ENCODE data around the gene WDR86.
A peak's percentile ranks its signal among the peaks of the same experiment; 100 is the strongest.

WDR86 gene

DNA sequence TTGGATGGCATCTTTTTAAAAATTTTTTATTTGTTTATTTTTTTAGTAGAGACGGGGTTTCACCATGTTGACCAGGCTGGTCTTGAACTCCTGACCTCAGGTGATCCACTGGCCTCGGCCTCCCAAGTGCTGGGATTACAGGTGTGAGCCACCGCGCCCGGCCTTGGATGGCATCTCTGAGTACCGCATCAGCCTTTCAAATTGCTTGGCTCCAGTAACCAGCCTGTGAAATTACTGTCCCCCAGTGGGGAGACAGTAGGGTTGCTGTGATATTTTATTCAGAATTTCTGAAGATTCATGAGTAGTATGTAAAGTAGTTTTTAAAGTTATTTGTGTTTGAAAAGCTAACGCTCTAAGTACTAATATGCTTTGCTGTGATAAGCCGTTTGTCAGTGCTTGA is 67.0 kb downstream of the WDR86 start:
- DNase-seq: no peak

DNA sequence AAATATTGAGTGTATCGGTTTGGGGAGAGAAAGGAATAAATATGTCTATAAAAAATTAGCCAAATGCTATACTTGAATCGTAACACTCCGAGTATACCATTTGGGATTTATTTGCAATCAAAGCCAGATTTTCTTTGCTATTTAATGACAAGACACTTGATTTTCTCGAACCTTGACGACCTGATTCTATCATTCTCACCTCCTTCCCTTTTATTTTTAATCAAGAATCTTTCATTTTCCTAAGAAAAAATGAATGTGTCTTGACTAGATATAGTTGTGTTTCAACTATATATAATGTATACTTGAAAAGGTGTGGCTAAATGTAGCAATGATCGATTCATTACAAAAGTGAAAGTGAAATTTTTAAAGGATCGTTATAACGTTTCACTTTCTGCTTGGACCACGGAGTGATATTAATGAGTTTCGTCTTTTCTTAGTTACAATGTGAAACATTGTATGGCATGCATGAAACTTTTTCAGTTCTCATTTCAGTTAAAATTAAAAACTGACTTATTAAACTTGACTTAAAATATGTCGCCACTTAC is 67.7 kb downstream of the WDR86 start:
- DNase-seq: no peak

DNA sequence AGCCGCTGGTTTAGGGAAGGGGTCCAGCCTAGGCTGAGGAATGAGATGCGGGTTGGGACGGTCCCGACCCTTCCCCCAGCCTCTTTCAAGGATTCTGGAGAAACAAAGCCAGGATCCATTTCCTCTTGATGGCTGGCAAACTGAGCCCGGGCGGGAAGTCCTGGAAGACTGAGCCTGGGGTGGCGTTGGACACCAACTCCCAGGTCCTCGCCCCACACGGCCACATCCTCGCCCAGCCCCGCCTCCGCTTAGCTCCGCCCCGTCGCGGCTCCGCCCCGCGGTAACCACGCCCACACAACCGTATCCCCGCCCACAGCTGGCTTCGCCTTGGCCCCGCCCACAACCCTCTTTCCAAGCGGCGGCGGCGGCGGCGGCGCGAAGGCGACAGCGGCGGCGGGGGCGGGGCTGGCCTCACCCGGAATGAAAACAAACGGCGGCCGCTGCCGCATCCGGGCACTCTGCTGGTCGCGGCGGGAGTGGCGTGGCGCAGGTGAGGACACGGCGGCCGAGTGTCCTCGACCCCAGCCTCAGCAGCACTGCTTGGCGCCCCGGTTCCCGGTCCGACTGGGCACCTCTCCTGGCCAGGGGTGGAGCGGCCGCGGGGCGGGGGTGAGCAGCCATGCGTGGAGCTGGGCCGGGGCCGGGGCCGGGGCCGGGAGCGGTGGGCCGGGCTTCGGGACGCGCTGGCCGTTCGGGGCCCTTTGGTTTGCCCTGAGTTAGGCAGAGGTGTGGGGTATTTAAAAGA is 68.3 kb downstream of the WDR86 start, which contains the start of gene NUB1:
TSS of gene NUB1 (plus strand) at position 456 of the 745 bp plus-strand sequence. CDS start 3,538 bp downstream, outside the sequence.
- DNase-seq: peak; percentile 68

DNA sequence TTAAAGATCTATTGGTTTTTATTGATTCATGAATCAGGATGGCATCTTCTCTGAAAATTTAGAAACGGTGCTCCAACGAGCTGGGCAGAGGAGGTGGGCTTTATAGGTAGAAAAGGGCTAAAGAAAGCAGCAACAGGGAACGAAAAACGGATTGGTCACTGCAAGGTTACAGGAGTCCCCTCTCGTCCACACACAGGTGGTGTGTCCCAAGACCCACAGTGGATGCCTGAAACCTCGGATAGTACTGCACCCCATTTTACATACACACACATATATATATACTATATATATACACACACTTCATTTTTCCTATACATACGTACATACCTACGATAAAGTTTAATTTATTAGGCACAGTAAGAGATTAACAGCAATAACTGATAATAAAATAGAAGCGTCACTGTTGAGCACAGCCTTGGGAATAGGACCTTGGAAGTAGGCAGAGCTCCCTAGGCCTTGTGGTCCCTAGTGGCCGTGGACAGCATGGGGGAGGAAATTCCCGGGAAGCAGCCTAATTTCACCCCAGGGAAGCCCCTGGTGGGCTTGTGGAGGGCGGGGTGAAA is 69.0 kb downstream of the WDR86 start:
- DNase-seq: no peak

DNA sequence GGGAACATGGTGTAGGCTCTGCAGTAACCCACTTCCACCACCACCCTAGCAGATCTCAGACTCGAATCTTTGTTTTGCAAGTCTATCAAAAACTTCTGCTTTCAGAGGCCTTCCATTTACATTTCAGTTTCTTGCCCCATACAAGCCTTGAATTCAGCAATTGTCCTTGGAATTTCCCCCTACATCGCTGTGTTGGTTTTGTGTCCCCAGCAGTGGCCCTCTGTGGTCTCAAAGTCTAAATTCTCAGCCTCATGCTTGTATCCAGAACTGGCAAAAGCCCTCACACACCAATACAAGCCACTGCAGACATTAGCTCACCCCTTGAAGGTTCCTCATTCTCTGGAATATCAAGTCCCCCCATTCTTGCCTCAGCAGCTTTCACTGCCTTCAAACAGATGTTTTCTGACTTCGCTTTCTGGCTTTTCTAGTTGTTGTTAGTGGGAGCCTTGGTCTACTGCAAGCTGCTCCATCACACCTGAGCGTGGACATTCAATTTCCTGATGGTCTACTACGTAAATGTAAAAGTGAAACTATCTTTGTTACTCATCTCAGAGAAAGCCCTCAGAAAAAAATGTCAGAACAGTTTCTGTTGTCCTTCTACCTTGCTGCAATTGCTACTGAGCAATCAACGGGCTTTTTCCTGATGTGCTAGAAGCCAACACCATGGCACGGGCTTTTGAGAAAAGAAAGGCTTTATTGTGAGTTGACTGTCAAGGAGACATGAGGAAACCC is 70.0 kb downstream of the WDR86 start:
- DNase-seq: no peak

DNA sequence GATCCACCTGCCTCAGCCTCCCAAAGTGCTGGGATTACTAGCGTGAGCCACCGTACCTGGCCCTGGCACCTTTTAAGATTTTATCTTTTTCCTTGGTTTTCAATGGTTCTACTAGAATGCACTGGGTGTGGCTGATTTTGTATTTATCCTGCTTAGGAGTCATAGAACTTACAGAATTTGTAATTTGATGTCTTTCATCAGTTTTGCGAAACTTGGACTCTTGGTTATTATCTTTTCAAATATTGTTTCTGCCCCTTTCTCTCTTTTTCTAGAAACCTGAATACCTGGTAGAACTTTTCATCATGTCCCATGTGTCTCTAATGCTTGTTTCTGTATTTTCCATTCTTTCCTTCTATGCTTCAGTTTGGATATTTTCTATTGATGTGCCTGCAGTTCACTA is 71.0 kb downstream of the WDR86 start:
- DNase-seq: no peak

DNA sequence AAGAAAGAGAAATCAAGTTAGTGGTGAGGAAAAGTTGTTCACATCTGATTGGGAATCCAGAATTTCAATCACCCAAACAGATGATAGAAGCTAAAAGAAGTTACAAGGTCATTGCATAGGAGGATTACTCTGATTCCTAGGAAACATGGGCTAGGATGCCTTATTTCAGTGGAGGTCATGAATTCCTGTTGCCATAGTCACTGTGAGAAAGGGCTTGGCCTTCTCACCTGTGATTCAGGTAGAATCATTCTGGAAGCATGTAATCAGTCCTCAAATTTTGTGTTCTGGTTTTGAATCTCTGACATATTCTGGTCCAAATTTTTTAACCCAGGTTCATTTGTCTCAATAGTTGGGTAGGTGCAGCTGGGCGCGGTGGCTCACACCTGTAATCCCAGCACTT is 72.5 kb downstream of the WDR86 start:
- DNase-seq: no peak

DNA sequence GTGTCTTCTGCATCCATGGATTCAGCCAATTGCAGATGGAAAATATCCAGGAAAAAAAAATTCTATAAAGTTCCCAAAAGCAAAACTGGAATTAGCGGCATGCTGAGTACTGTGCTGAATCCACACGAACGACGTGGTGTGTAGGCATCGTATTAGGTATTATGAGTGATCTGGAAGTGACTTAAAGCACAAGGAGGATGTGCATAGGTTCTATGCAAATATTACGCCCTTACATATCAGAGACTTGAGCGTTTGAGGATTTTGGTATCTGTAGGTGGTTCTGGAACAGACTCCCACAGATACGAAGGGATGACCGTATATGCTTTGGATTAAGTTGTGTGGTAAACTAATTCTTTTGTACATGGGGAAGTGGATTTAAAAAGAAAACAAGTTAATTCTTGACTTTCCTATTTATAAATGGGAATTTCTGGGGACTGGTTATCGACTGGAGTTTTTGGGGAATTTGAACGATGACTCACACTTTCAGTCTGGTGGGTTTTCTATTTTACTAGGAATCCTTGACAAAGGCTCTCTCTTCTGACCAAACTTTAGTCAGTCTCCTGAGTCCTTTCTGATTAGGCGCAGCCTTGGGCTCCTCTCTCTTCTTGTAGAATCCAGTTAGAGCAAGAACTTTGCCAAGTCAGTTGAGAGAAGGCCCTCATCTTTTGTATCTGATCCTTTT is 73.7 kb downstream of the WDR86 start:
- no peak for DNase-seq

DNA sequence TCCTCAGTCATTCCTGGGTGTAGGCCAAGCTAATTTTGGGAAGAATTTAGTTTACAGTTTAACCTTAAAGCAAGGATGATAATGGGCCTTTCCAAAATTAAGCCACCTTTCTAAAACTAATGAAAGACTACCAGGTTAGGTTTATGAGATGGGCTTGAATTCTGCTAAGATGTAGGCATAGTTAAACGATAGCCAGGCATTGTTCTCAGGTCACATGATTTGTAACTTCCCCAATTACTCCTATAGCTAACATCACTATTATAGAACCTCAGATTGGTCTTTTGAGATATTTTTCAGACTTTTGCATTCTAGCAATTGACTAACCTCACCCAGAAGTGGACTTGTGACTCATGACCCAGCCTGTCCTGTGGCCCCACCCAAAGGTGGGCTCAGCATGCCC is 75.2 kb downstream of the WDR86 start:
- no peak for DNase-seq
